Mesodermal cell (in vitro differentiated cells): ENCODE results near the gene CDY2A. TPM values are rescaled to one million over a fixed set of nuclear protein-coding genes. Genes with fewer than 3 reads are reported as not detected.
"Not testable (repeated sequence)": the region's sequence is repeated elsewhere in the genome, so short reads cannot be mapped to it uniquely, and the experiment has no call there.

ENCODE experiments used
- H3K27ac ChIP-seq: 2 replicates; pipeline ENCODE4 v1.7.0; 2013; ENCODE audit warnings: mild to moderate bottlenecking, low read depth, low read length, moderate library complexity; ENCODE audit not compliant: severe bottlenecking
- H3K36me3 ChIP-seq: 2 replicates; pipeline ENCODE4 v1.7.1; 2013; ENCODE audit warnings: mild to moderate bottlenecking, low read length, moderate library complexity; ENCODE audit not compliant: control insufficient read depth, insufficient read depth
- H3K4me1 ChIP-seq: one replicate; pipeline ENCODE4 v1.7.1; 2013; ENCODE audit warnings: mild to moderate bottlenecking, low read length; ENCODE audit not compliant: insufficient read depth, control insufficient read depth, poor library complexity, severe bottlenecking
- H3K4me3 ChIP-seq: 2 replicates; pipeline ENCODE4 v1.7.0; 2013; ENCODE audit warnings: low read length, control low read depth, mild to moderate bottlenecking; ENCODE audit not compliant: insufficient read depth, poor library complexity, severe bottlenecking; ENCODE audit errors: extremely low read depth
- H3K9me3 ChIP-seq: 2 replicates; pipeline ENCODE4 v1.7.1; 2013; ENCODE audit warnings: mild to moderate bottlenecking, low read length, moderate library complexity; ENCODE audit not compliant: control insufficient read depth
- whole genome bisulfite sequencing, 2 experiments: methylation state at CpG; one replicate each; pipeline ENCODE4 v1.1.5; 2013; ENCODE audit warnings: missing lambda C conversion rate in 2 of 2; ENCODE audit not compliant: insufficient coverage in 2 of 2; 5-methylcytosine and 5-hydroxymethylcytosine counted together
- polyA plus RNA-seq, 2 experiments: library from polyadenylated mRNA; stranded (reverse); fragments of 50-300 nt; gene quantifications; one replicate each; pipeline ENCODE4 v1.2.3, GENCODE V29; 2013

CDY2A gene
- not detected for polyA plus RNA-seq (2013, experiment 1 of 2)
- polyA plus RNA-seq (2013, experiment 2 of 2), result not detected

- not testable (repeated sequence) for H3K9me3 ChIP-seq, H3K4me3 ChIP-seq, H3K4me1 ChIP-seq, H3K27ac ChIP-seq, H3K36me3 ChIP-seq
- WGBS, 2 experiments, result no CpG with 5 or more reads among the region's 2 CpGs
These were observed at the start of gene CDY2A for GRCh38 chrY:18025487-18025886. CDY2A (plus strand) TSS chrY:18025787; CDS start chrY:18026115, 328 bp downstream.

- no CpG with 5 or more reads among the region's 3 CpGs for WGBS, 2 experiments
- not testable (repeated sequence) for H3K27ac ChIP-seq, H3K9me3 ChIP-seq, H3K36me3 ChIP-seq, H3K4me3 ChIP-seq, H3K4me1 ChIP-seq
These were observed 28.0 kb upstream of the CDY2A start for GRCh38 chrY:17997586-17997985.

GRCh38 chrY:17998266-17998665 is 27.3 kb upstream of the CDY2A start:
- H3K36me3 ChIP-seq, H3K9me3 ChIP-seq, H3K27ac ChIP-seq, H3K4me3 ChIP-seq, H3K4me1 ChIP-seq: not testable (repeated sequence)
- WGBS, 2 experiments, result no CpG with 5 or more reads among the region's 2 CpGs

- H3K4me3 ChIP-seq, H3K36me3 ChIP-seq, H3K27ac ChIP-seq, H3K4me1 ChIP-seq, H3K9me3 ChIP-seq: not testable (repeated sequence)
- WGBS, 2 experiments, result no CpG with 5 or more reads among the region's 2 CpGs
These were observed 1.7 kb upstream of the CDY2A start for GRCh38 chrY:18023897-18024296.

- no CpG with 5 or more reads among the region's 1 CpG for WGBS, 2 experiments
- H3K9me3 ChIP-seq, H3K27ac ChIP-seq, H3K4me3 ChIP-seq, H3K4me1 ChIP-seq, H3K36me3 ChIP-seq: not testable (repeated sequence)
These were observed 3.3 kb downstream of the CDY2A start for GRCh38 chrY:18028845-18029244.

GRCh38 chrY:18030178-18030577 is 4.6 kb downstream of the CDY2A start:
- H3K36me3 ChIP-seq, H3K27ac ChIP-seq, H3K4me3 ChIP-seq, H3K4me1 ChIP-seq, H3K9me3 ChIP-seq: not testable (repeated sequence)
- WGBS, 2 experiments, result no CpG with 5 or more reads among the region's 3 CpGs

- no CpG with 5 or more reads among the region's 3 CpGs for WGBS, 2 experiments
- not testable (repeated sequence) for H3K9me3 ChIP-seq, H3K36me3 ChIP-seq
These were observed 8.7 kb downstream of the CDY2A start for GRCh38 chrY:18034100-18034814.

GRCh38 chrY:18034864-18035263 is 9.3 kb downstream of the CDY2A start:
- WGBS, 2 experiments, result no CpG with 5 or more reads among the region's 3 CpGs
- not testable (repeated sequence) for H3K4me3 ChIP-seq, H3K9me3 ChIP-seq, H3K27ac ChIP-seq, H3K4me1 ChIP-seq, H3K36me3 ChIP-seq

More at GRCh38 chrY:18034100-18034814, 8.7 kb downstream of the CDY2A start:
- not testable (repeated sequence) for H3K4me3 ChIP-seq, H3K27ac ChIP-seq, H3K4me1 ChIP-seq

- H3K9me3 ChIP-seq, H3K36me3 ChIP-seq, H3K4me1 ChIP-seq, H3K4me3 ChIP-seq, H3K27ac ChIP-seq: not testable (repeated sequence)
- no CpG with 5 or more reads among the region's 3 CpGs for WGBS, 2 experiments
These were observed 19.4 kb downstream of the CDY2A start for GRCh38 chrY:18044990-18045389.

- no CpG with 5 or more reads among the region's 10 CpGs for WGBS, 2 experiments
- H3K4me1 ChIP-seq, H3K9me3 ChIP-seq, H3K27ac ChIP-seq, H3K4me3 ChIP-seq, H3K36me3 ChIP-seq: not testable (repeated sequence)
These were observed 22.8 kb downstream of the CDY2A start for GRCh38 chrY:18048149-18049040.

- not testable (repeated sequence) for H3K4me3 ChIP-seq, H3K27ac ChIP-seq, H3K36me3 ChIP-seq, H3K4me1 ChIP-seq, H3K9me3 ChIP-seq
- WGBS, 2 experiments, result no CpG with 5 or more reads among the region's 4 CpGs
These were observed 23.5 kb downstream of the CDY2A start for GRCh38 chrY:18049061-18049460.
